IMR-90 (cell line): ENCODE results near the gene CUL1. TPM values are rescaled to one million over a fixed set of nuclear protein-coding genes. Genes with fewer than 3 reads are reported as not detected.
A peak's percentile ranks its signal among the peaks of the same experiment; 100 is the strongest.

Experiments
- ATAC-seq: fragments of 200-7000 bp; cut with Tn5 transposase; 2 replicates; pipeline ENCODE4 v1.9.1; 2020; ENCODE audit warnings: low read depth, mild to moderate bottlenecking, moderate library complexity
- BruUV-seq: library from RNA; stranded (reverse); fragments of 400-500 nt; replicated peaks from 2 replicates; lab custom pipeline; 2021; lab: Mats Ljungman, UMichigan
- CTCF ChIA-PET: fragments of 300-600 bp; formaldehyde crosslinking; extraction: SDS; loops from one replicate; lab custom pipeline; 2021; ENCODE audit warnings: antibody characterized with exemption; lab: Yijun Ruan, JAX
- POLR2A ChIA-PET: fragments of 300-600 bp; sonication (Branson Sonifier 250); formaldehyde crosslinking; loops from one replicate; lab custom pipeline; 2022; ENCODE audit warnings: antibody characterized with exemption; ENCODE audit not compliant: unreplicated experiment; lab: Charles Lee
- DNase-seq: peaks from one replicate; pipeline ENCODE4 v3.0.0; 2013
- H2AFZ ChIP-seq: replicated peaks from 2 replicates; pipeline ENCODE3; 2013; ENCODE audit warnings: low read length, mild to moderate bottlenecking; ENCODE audit not compliant: poor library complexity
- H2AK5ac ChIP-seq: 2 replicates; pipeline ENCODE4 v1.6.1; 2013; ENCODE audit warnings: low read depth, low read length, inconsistent platforms
- H2AK9ac ChIP-seq: replicated peaks from 2 replicates; pipeline ENCODE3; 2013; ENCODE audit warnings: mild to moderate bottlenecking, low read depth, low read length, moderate library complexity; ENCODE audit not compliant: poor library complexity
- H2BK120ac ChIP-seq: 2 replicates; pipeline ENCODE4 v1.6.1; 2013; ENCODE audit warnings: low read depth, low read length, inconsistent platforms
- H2BK15ac ChIP-seq: 3 replicates; pipeline ENCODE4 v1.6.1; 2013; ENCODE audit warnings: low read depth, low read length, inconsistent platforms
- H2BK20ac ChIP-seq: 2 replicates; pipeline ENCODE4 v1.6.1; 2013; ENCODE audit warnings: low read depth, mild to moderate bottlenecking, inconsistent platforms, low read length, moderate library complexity
- H2BK5ac ChIP-seq: 2 replicates; pipeline ENCODE4 v1.6.1; 2013; ENCODE audit warnings: mild to moderate bottlenecking, low read depth, low read length, inconsistent platforms; ENCODE audit not compliant: poor library complexity, severe bottlenecking
- H3K14ac ChIP-seq: replicated peaks from 2 replicates; pipeline ENCODE4 v1.6.1; 2013; ENCODE audit warnings: low read depth, low read length, inconsistent platforms
- H3K18ac ChIP-seq: 2 replicates; pipeline ENCODE4 v1.6.1; 2013; ENCODE audit warnings: low read depth, low read length, control low read depth
- H3K23ac ChIP-seq: 2 replicates; pipeline ENCODE4 v1.6.1; 2013; ENCODE audit warnings: low read depth, low read length, inconsistent platforms
- H3K27ac ChIP-seq: 2 replicates; pipeline ENCODE4 v1.5.1; 2013; ENCODE audit warnings: mild to moderate bottlenecking, control low read depth, low read length; ENCODE audit not compliant: insufficient read depth
- H3K27me3 ChIP-seq: 2 replicates; pipeline ENCODE4 v1.6.1; 2013; ENCODE audit warnings: low read length; ENCODE audit not compliant: control insufficient read depth, insufficient read depth
- H3K36me3 ChIP-seq: 2 replicates; pipeline ENCODE4 v1.6.1; 2013; ENCODE audit warnings: low read length, mixed read lengths; ENCODE audit not compliant: control insufficient read depth, insufficient read depth
- H3K4ac ChIP-seq: 2 replicates; pipeline ENCODE4 v1.6.1; 2013; ENCODE audit warnings: low read depth, low read length, inconsistent platforms
- H3K4me1 ChIP-seq: 2 replicates; pipeline ENCODE4 v1.6.1; 2013; ENCODE audit warnings: low read length, mixed read lengths; ENCODE audit not compliant: control insufficient read depth, insufficient read depth
- H3K4me2 ChIP-seq: 2 replicates; pipeline ENCODE4 v1.6.1; 2013; ENCODE audit warnings: low read depth, mild to moderate bottlenecking, control low read depth, low read length, moderate library complexity
- H3K4me3 ChIP-seq: 2 replicates; pipeline ENCODE4 v1.5.1; 2013; ENCODE audit warnings: low read depth, mild to moderate bottlenecking, control low read depth, low read length, moderate library complexity; ENCODE audit not compliant: insufficient read depth
- H3K56ac ChIP-seq: 2 replicates; pipeline ENCODE4 v1.6.1; 2013; ENCODE audit warnings: low read length, inconsistent platforms; ENCODE audit not compliant: insufficient read depth; ENCODE audit errors: extremely low read depth
- H3K79me1 ChIP-seq, 2 experiments: 2 replicates each; pipeline ENCODE4 v1.6.1; 2013; ENCODE audit warnings: low read length in 2 of 2, inconsistent platforms in 1 of 2, low read depth in 1 of 2
- H3K9ac ChIP-seq: 2 replicates; pipeline ENCODE4 v1.6.1; 2013; ENCODE audit warnings: low read depth, low read length, control low read depth
- H3K9me1 ChIP-seq: 2 replicates; pipeline ENCODE4 v1.6.1; 2013; ENCODE audit warnings: low read length, inconsistent platforms; ENCODE audit not compliant: insufficient read depth
- H3K9me3 ChIP-seq: 2 replicates; pipeline ENCODE4 v1.6.1; 2013; ENCODE audit warnings: low read length; ENCODE audit not compliant: control insufficient read depth, insufficient read depth
- H4K20me1 ChIP-seq: 2 replicates; pipeline ENCODE4 v1.6.1; 2013; ENCODE audit warnings: low read length, inconsistent platforms; ENCODE audit not compliant: insufficient read depth
- H4K5ac ChIP-seq: 2 replicates; pipeline ENCODE4 v1.6.1; 2013; ENCODE audit warnings: mild to moderate bottlenecking, low read depth, low read length, control low read depth
- H4K8ac ChIP-seq, 2 experiments: 2 replicates each; pipeline ENCODE4 v1.6.1; 2013; ENCODE audit warnings: low read depth in 2 of 2, low read length in 2 of 2, control low read depth in 1 of 2, inconsistent platforms in 1 of 2
- H4K91ac ChIP-seq: 2 replicates; pipeline ENCODE4 v1.6.1; 2013; ENCODE audit warnings: low read depth, low read length, inconsistent platforms; ENCODE audit not compliant: insufficient read depth
- BHLHE40 ChIP-seq: fragments of 150-350 bp; IDR thresholded peaks from 2 replicates; pipeline ENCODE4 v1.6.1; 2016; ENCODE audit warnings: mild to moderate bottlenecking, low read depth, low read length
- CEBPB ChIP-seq: IDR thresholded peaks from 2 replicates; pipeline ENCODE4 v1.6.1; 2012; ENCODE audit warnings: low read depth, low read length, improper control_type of control experiment
- CHD1 ChIP-seq: IDR thresholded peaks from 2 replicates; pipeline ENCODE4 v1.6.1; 2012; ENCODE audit warnings: low read depth, low read length, improper control_type of control experiment
- FOS ChIP-seq: fragments of 150-350 bp; IDR thresholded peaks from 2 replicates; pipeline ENCODE4 v1.6.1; 2016; ENCODE audit warnings: low read depth, low read length
- MAFK ChIP-seq: IDR thresholded peaks from 2 replicates; pipeline ENCODE4 v1.6.1; 2012; ENCODE audit warnings: low read depth, low read length, improper control_type of control experiment
- MXI1 ChIP-seq: IDR thresholded peaks from 2 replicates; pipeline ENCODE4 v1.6.1; 2012; ENCODE audit warnings: low read depth, mild to moderate bottlenecking, low read length, moderate library complexity, borderline replicate concordance
- NFE2L2 ChIP-seq: fragments of 150-350 bp; IDR thresholded peaks from 2 replicates; pipeline ENCODE4 v1.6.1; 2016; ENCODE audit warnings: low read depth, mild to moderate bottlenecking, low read length
- RCOR1 ChIP-seq: IDR thresholded peaks from 2 replicates; pipeline ENCODE4 v1.6.1; 2012; ENCODE audit warnings: mild to moderate bottlenecking, low read length, improper control_type of control experiment; ENCODE audit not compliant: insufficient replicate concordance
- RFX5 ChIP-seq: IDR thresholded peaks from 2 replicates; pipeline ENCODE4 v1.8.0; 2012; ENCODE audit warnings: low read depth, mild to moderate bottlenecking, low read length, moderate library complexity
- SMC3 ChIP-seq: fragments of 150-350 bp; IDR thresholded peaks from 2 replicates; pipeline ENCODE4 v1.6.1; 2016; ENCODE audit warnings: low read depth, mild to moderate bottlenecking, antibody characterized with exemption, low read length, moderate library complexity
- WGBS, 2 experiments: methylation state at CpG; one replicate each; pipeline versions ENCODE4 v1.1.5 to v1.1.7; 2013; ENCODE audit warnings: missing lambda C conversion rate in 2 of 2; ENCODE audit not compliant: insufficient read length in 1 of 2; ENCODE audit errors: extremely low coverage in 2 of 2; 5-methylcytosine and 5-hydroxymethylcytosine counted together
- dilution Hi-C: fragments of 300-500 bp; cut with HindIII; formaldehyde crosslinking; loops from one replicate; pipeline ENCODE4 v1.14.3; 2018; ENCODE audit warnings: low sequenced_read_pairs; ENCODE audit not compliant: unreplicated experiment
- in situ Hi-C: fragments of 300-500 bp; cut with MboI; formaldehyde crosslinking; loops from 3 replicates; pipeline ENCODE4 v1.14.3; 2019; ENCODE audit warnings: low sequenced_read_pairs, inconsistent platforms, mixed read lengths
- intact Hi-C: fragments of 100-400 bp; cut with micrococcal nuclease; formaldehyde crosslinking; loops from 2 replicates; pipeline ENCODE4 v1.10.0; 2022
- polyA plus RNA-seq, 3 experiments: library from polyadenylated mRNA; depleted of rRNA; stranded (reverse); fragments of >200 nt; gene quantifications; 2 replicates each; pipeline ENCODE4 v1.2.3, GENCODE V29; 2012; ENCODE audit warnings: low replicate concordance in 1 of 3
- total RNA-seq: library from RNA; depleted of rRNA; stranded (reverse); fragments of >200 nt; gene quantifications from 2 replicates; pipeline ENCODE4 v1.2.3, GENCODE V29; 2012
- TF ChIP-seq, protein P1 (sequence below): fragments of 150-350 bp; IDR thresholded peaks from 2 replicates; pipeline ENCODE4 v1.6.1; 2017; ENCODE audit warnings: mild to moderate bottlenecking, antibody characterized with exemption, low read length, low read depth
- TF ChIP-seq, protein P2 (sequence below): fragments of 150-350 bp; IDR thresholded peaks from 2 replicates; pipeline ENCODE4 v1.6.1; 2016; ENCODE audit warnings: low read depth, mild to moderate bottlenecking, low read length, moderate library complexity, borderline replicate concordance

CUL1 gene
- total and polyA plus RNA-seq, 2 of the 4 experiments (the other 2 are of a cell fraction): 44.0 to 46.2 TPM

DNA sequence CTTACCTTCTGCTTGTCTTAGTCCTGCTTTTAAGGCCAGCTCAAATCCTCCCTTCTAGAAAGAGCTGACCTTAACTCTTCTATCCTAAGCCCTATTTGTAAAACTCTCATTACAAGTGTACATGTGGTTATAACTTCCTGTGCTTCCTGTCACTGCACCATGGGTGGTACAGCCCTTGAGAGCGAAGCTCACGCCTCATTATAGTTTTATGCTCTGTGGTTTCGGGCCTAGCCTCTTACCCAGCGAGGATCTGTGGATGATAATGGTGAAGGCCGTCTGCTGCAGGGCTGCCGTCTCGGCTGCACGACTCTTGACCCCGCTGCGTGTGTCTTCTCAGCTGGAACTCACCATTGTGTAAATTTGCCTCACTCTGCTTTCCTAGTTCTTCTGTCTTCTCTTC is 74.6 kb downstream of the CUL1 start:
- 0 out of 3 replicates have a peak overlapping the region, but pooled peaks have one; percentile 4 for H2BK15ac ChIP-seq
- peak overlapping the region in 1 of 2 experiments; percentile 20; a peak in 1 of 4 replicates for H4K8ac ChIP-seq
- peak overlapping the region; percentile 64 for H3K4ac ChIP-seq
- TF ChIP-seq NFE2L2: no peak
- TF ChIP-seq, protein P1, sequence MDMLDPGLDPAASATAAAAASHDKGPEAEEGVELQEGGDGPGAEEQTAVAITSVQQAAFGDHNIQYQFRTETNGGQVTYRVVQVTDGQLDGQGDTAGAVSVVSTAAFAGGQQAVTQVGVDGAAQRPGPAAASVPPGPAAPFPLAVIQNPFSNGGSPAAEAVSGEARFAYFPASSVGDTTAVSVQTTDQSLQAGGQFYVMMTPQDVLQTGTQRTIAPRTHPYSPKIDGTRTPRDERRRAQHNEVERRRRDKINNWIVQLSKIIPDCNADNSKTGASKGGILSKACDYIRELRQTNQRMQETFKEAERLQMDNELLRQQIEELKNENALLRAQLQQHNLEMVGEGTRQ: no peak
- TF ChIP-seq, protein P2, sequence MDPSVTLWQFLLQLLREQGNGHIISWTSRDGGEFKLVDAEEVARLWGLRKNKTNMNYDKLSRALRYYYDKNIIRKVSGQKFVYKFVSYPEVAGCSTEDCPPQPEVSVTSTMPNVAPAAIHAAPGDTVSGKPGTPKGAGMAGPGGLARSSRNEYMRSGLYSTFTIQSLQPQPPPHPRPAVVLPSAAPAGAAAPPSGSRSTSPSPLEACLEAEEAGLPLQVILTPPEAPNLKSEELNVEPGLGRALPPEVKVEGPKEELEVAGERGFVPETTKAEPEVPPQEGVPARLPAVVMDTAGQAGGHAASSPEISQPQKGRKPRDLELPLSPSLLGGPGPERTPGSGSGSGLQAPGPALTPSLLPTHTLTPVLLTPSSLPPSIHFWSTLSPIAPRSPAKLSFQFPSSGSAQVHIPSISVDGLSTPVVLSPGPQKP: no peak
- no peak for TF ChIP-seq MAFK
- no peak for TF ChIP-seq RCOR1
- no peak for TF ChIP-seq MXI1
- no peak for TF ChIP-seq FOS
- no peak for TF ChIP-seq CHD1
- TF ChIP-seq RFX5: no peak
- no peak for TF ChIP-seq CEBPB
- TF ChIP-seq SMC3: no peak
- no peak for TF ChIP-seq BHLHE40
- H3K4me2 ChIP-seq: no peak overlapping the region
- no peak overlapping the region for H2BK120ac ChIP-seq
- peak overlapping the region; percentile 25; the same call in 1 of the 2 replicates for H3K23ac ChIP-seq
- DNase-seq (no peak), ATAC-seq (no peak)
- peaks cover 5% of the 10 kb centered on the region; the same call in 1 of the 2 replicates for H4K20me1 ChIP-seq
- intact Hi-C loops (loop anchor here (2.0 kb wide), 3 partner anchors 73 to 199 kb away; no protein-coding TSS in a partner anchor), dilution Hi-C loops (no loop called here), in situ Hi-C loops (no loop called here)
- BruUV-seq: no TSS peak
- H3K9me3 ChIP-seq: no peaks in the 10 kb centered on the region
- CTCF ChIA-PET: interaction anchor here (0.7 to 1.8 kb wide), 3 partner anchors 11 to 84 kb away, joined by 3 to 5 read pairs (median 3); no protein-coding TSS in a partner anchor
- H3K36me3 ChIP-seq: peaks cover 17% of the 10 kb centered on the region
- H2BK20ac ChIP-seq: 0 out of 2 replicates have a peak overlapping the region, but pooled peaks have one; percentile 1
- H3K27me3 ChIP-seq: no peaks in the 10 kb centered on the region
- peaks cover 35 to 40% of the 10 kb centered on the region in 2 experiments for H3K79me1 ChIP-seq
- no peak overlapping the region for H2AK9ac ChIP-seq
- POLR2A ChIA-PET: no interaction called here
- H3K4me1 ChIP-seq: peaks cover 5% of the 10 kb centered on the region
- H2AK5ac ChIP-seq: 0 out of 2 replicates have a peak overlapping the region, but pooled peaks have one; percentile 23
- peak overlapping the region; percentile 37 for H3K27ac ChIP-seq
- H3K56ac ChIP-seq: no peak overlapping the region
- no peak overlapping the region for H2AFZ ChIP-seq
- H4K91ac ChIP-seq: no peak overlapping the region
- H3K18ac ChIP-seq: no peak overlapping the region
- peaks cover 6% of the 10 kb centered on the region for H3K9me1 ChIP-seq
- 78% methylated on average over 6 of the region's 10 CpGs; no CpG with 5 or more reads in 1 of the 2 experiments for WGBS, 2 experiments
- peak overlapping the region; percentile 53 for H2BK5ac ChIP-seq
- no peak overlapping the region; the same call in 1 of the 2 replicates for H4K5ac ChIP-seq
- no peak overlapping the region for H3K4me3 ChIP-seq
- no peak overlapping the region for H3K9ac ChIP-seq
- peak overlapping the region; percentile 49 for H3K14ac ChIP-seq
